GM12872 (cell line): ENCODE results near the gene USP16.

Experiments used
- CTCF ChIP-seq: IDR thresholded peaks from 3 replicates; pipeline ENCODE4 v1.5.1; 2011; ENCODE audit warnings: low read depth, mild to moderate bottlenecking, low read length, moderate library complexity; ENCODE audit not compliant: insufficient read depth

The USP16 gene

GRCh38 chr21:29072873-29073221, 48.4 kb downstream of the USP16 start:
- no peak for TF ChIP-seq CTCF

- no peak for TF ChIP-seq CTCF
Measured at GRCh38 chr21:29073222-29074006, 48.9 kb downstream of the USP16 start, which contains the start of gene CCT8. Gene CCT8 (minus strand): TSS chr21:29073648. CDS start chr21:29073590, 58 bp downstream.

- TF ChIP-seq CTCF = no peak
Measured at GRCh38 chr21:29074007-29074376, 49.5 kb downstream of the USP16 start.

- no peak for TF ChIP-seq CTCF
Measured at GRCh38 chr21:29074783-29075182, 50.3 kb downstream of the USP16 start.

GRCh38 chr21:29075706-29076466, 51.4 kb downstream of the USP16 start:
- TF ChIP-seq CTCF = no peak

- TF ChIP-seq CTCF = no peak
Measured at GRCh38 chr21:29077651-29078090, 53.2 kb downstream of the USP16 start.

- TF ChIP-seq CTCF = no peak
Measured at GRCh38 chr21:29078869-29079767, 54.6 kb downstream of the USP16 start.
